Brain microvascular endothelial cell (primary cell): Measurements from ENCODE around the gene CD2AP.
"Not testable (repeated sequence)": the region's sequence is repeated elsewhere in the genome, so short reads cannot be mapped to it uniquely, and the experiment has no call there.

Experiments
- DNase-seq: peaks from one replicate; pipeline ENCODE4 v3.0.0-alpha.2; 2020
- H3K27ac ChIP-seq: fragments of 250-450 bp; sonication (Bioruptor Pico); 2 replicates; pipeline ENCODE4 v1.5.1; 2020; ENCODE audit warnings: mild to moderate bottlenecking, moderate library complexity
- H3K27me3 ChIP-seq: fragments of 250-450 bp; sonication (Bioruptor Pico); replicated peaks from 2 replicates; pipeline ENCODE4 v1.5.1; 2020; ENCODE audit warnings: mild to moderate bottlenecking
- H3K36me3 ChIP-seq: fragments of 250-450 bp; sonication (Bioruptor Pico); replicated peaks from 2 replicates; pipeline ENCODE4 v1.5.1; 2020; ENCODE audit warnings: mild to moderate bottlenecking
- H3K4me3 ChIP-seq: 2 replicates; pipeline ENCODE4 v1.5.1; 2011; ENCODE audit warnings: low read depth, mild to moderate bottlenecking, control low read depth, low read length, moderate library complexity
- in situ Hi-C: cut with HindIII; loops from 2 replicates; pipeline ENCODE4 v1.10.0; 2017; ENCODE audit warnings: low sequenced_read_pairs, low pct_ligation_motif_present
- TF ChIP-seq, protein P1 (sequence below): IDR thresholded peaks from 2 replicates; pipeline ENCODE4 v1.5.1; 2011; ENCODE audit warnings: low read depth, mild to moderate bottlenecking, moderate library complexity, low read length, control low read depth, inconsistent platforms; ENCODE audit errors: missing control alignments

The CD2AP gene

DNA sequence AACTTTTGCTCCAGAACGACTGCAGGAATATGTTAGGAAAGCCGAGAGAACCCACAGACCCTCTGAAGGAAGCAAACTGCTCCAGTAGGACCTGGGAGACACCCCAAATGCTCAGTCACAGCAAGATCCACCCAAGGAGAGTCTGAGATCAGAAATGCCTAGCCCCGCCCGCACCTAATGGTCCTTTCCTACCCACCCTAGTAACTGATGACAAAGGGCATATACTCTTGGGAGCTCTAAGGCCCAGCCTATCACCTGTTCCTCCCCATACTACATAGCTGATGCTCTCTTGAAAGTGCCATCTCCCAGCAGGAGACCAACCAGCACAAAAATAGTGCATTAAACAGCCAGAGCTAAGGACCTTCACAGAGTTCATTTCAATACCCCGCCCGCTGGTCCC is 67.6 kb downstream of the CD2AP start:
- Histone ChIP-seq H3K27me3 (no peaks in the 10 kb centered on the region), H3K27ac (no peak overlapping the region), H3K36me3 (peaks cover 5% of the 10 kb centered on the region), H3K4me3 (no peak overlapping the region)
- TF ChIP-seq, protein P1, sequence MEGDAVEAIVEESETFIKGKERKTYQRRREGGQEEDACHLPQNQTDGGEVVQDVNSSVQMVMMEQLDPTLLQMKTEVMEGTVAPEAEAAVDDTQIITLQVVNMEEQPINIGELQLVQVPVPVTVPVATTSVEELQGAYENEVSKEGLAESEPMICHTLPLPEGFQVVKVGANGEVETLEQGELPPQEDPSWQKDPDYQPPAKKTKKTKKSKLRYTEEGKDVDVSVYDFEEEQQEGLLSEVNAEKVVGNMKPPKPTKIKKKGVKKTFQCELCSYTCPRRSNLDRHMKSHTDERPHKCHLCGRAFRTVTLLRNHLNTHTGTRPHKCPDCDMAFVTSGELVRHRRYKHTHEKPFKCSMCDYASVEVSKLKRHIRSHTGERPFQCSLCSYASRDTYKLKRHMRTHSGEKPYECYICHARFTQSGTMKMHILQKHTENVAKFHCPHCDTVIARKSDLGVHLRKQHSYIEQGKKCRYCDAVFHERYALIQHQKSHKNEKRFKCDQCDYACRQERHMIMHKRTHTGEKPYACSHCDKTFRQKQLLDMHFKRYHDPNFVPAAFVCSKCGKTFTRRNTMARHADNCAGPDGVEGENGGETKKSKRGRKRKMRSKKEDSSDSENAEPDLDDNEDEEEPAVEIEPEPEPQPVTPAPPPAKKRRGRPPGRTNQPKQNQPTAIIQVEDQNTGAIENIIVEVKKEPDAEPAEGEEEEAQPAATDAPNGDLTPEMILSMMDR, result no peak
- no peak for DNase-seq
- in situ Hi-C loops, result no loop called here

GRCh38 chr6:47551670-47552069 is 74.1 kb downstream of the CD2AP start:
- H3K36me3 ChIP-seq, result peaks cover 2% of the 10 kb centered on the region
- in situ Hi-C loops, result no loop called here
- H3K27me3 ChIP-seq, result no peaks in the 10 kb centered on the region
- DNase-seq, result no peak
- no peak overlapping the region for H3K27ac ChIP-seq
- no peak overlapping the region for H3K4me3 ChIP-seq
- TF ChIP-seq, protein P1, result no peak

GRCh38 chr6:47552319-47552718 is 74.7 kb downstream of the CD2AP start:
- no peak for DNase-seq
- Histone ChIP-seq H3K27ac (no peak overlapping the region), H3K27me3 (no peaks in the 10 kb centered on the region), H3K36me3 (peaks cover 2% of the 10 kb centered on the region), H3K4me3 (no peak overlapping the region)
- in situ Hi-C loops, result no loop called here
- TF ChIP-seq, protein P1, result no peak

GRCh38 chr6:47553243-47553642 is 75.7 kb downstream of the CD2AP start:
- in situ Hi-C loops, DNase-seq, H3K4me3 ChIP-seq, H3K27me3 ChIP-seq, H3K36me3 ChIP-seq, H3K27ac ChIP-seq: not testable (repeated sequence)

DNA sequence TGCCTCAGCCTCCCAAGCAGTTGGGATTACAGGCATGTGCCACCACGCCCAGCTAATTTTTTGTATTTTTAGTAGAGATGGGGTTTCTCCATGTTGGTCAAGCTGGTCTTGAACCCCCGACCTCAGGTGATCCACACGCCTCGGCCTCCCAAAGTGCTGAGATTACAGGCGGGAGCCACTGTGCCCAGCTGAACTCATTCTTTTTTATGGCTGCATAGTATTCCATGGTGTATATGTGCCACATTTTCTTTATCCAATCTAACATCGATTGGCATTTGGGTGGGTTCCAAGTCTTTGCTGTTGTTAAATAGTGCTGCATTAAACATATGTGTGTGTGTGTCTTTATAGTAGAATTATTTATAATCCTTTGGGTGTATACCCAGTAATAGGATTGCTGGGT is 78.9 kb downstream of the CD2AP start:
- H3K36me3 ChIP-seq, H3K27me3 ChIP-seq, DNase-seq, H3K4me3 ChIP-seq, H3K27ac ChIP-seq, in situ Hi-C loops: not testable (repeated sequence)

- DNase-seq, result no peak
- TF ChIP-seq, protein P1, result no peak
- Histone ChIP-seq H3K27me3 (no peaks in the 10 kb centered on the region), H3K36me3 (no peaks in the 10 kb centered on the region), H3K27ac (no peak overlapping the region), H3K4me3 (no peak overlapping the region)
- in situ Hi-C loops, result no loop called here
These were observed 85.6 kb downstream of the CD2AP start for GRCh38 chr6:47563162-47563561.

DNA sequence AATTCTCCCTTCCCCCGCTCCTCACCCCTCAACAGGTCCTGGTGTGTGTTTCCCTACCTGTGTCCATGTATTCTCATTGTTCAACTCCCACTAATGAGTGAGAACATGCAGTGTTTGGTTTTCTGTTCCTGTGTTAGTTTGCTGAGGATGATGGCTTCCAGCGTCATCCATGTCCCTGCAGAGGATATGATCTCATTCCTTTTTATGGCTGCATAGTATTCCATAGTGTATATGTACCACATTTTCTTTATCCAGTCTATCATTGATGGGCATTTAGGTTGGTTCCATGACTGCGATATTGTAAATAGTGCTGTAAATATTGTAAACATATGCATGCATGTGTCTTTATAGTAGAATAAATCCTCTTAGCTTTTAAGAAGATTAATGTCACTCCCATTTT is 89.0 kb downstream of the CD2AP start:
- in situ Hi-C loops, H3K27me3 ChIP-seq, DNase-seq, H3K36me3 ChIP-seq, H3K4me3 ChIP-seq, H3K27ac ChIP-seq: not testable (repeated sequence)
